Measurements from ENCODE around the gene USP40.

GRCh38 chr2:233439191-233439590 lies 127.4 kb downstream of the USP40 start:
- TF ChIP-seq FOXK2 (IDR thresholded peaks at IDR 0.05) (no peak), SUZ12 (IDR thresholded peaks at IDR 0.05) (no peak), BHLHE40 (IDR thresholded peaks at IDR 0.05; ENCODE audit: borderline replicate concordance) (no peak), L3MBTL2 (conservative IDR thresholded peaks at IDR 0.05) (no peak), HDGF (IDR thresholded peaks at IDR 0.05; ENCODE audit: borderline replicate concordance) (no peak), CTBP1 (IDR thresholded peaks at IDR 0.05; ENCODE audit: borderline replicate concordance) (no peak), ARNT (IDR thresholded peaks at IDR 0.05) (no peak), ZNF384 (IDR thresholded peaks at IDR 0.05) (no peak)

Data from HEK293T (cell line).